GM19395 (cell line): ENCODE data around the gene C19orf38.
"Not testable (repeated sequence)": the region's sequence is repeated elsewhere in the genome, so short reads cannot be mapped to it uniquely, and the experiment has no call there.

Experiments
- ATAC-seq: cut with Tn5 transposase; IDR thresholded peaks from one replicate; pipeline ENCODE4 v1.9.1; 2021; ENCODE audit warnings: mild to moderate bottlenecking, moderate library complexity; ENCODE audit not compliant: unreplicated experiment

Gene C19orf38

DNA sequence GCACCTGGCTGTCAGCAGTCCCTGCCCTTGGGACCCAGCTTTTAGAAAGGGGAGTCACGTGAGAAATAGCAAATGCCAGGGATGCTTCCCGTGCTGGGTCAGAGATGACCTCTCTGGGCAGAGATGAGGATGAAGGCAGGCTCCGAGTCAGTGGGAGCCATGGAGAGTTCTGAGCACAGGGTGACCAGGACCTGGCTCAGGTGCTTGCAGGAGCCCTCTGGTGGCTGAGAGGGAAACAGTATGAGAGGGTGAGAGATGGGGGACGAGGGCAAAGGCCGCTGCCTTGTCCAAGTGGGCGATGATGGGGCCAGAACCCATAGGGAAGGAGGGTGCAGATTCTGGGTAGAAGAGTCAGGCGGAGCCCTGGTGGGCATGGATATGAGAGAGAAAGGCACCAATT, 28.0 kb upstream of the C19orf38 start:
- no peak for ATAC-seq

DNA sequence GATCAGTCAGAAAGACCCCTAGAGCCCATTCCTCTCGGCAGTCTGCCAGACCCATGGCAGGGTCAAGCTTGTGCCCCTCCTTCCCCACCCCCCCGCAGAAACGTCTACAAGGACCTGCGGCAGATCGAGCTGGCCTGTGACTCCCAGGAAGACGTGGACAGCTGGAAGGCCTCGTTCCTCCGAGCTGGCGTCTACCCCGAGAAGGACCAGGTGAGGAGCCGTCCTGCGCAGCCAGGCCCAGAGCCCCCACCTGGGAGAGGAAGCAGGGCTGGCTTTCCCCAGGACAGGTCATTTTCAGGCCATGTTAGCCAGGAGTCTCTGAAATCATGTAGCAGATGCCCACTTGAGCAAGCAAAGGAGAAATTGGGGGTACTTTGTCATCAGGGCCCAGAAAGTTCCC, 24.5 kb upstream of the C19orf38 start:
- ATAC-seq: no peak

DNA sequence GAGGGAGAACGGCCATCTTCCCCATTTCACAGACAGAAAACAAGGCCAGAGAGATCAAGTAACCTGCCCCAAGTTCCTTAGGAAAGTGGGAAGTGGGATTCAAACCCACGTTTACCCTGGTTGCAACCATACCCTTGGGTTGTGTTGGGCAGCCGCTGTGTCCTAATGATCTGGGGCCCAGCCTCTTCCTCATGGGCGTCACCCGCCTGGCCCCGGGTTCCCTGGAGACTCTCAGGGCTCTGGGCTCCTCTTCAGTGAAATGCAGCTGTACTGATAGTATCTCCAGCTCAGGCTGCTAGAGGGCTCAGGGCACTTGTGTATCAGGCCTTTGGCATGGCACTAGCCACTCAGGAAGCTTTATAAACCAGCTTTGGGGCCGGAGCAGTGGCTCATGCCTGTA, 22.0 kb upstream of the C19orf38 start:
- no peak for ATAC-seq

DNA sequence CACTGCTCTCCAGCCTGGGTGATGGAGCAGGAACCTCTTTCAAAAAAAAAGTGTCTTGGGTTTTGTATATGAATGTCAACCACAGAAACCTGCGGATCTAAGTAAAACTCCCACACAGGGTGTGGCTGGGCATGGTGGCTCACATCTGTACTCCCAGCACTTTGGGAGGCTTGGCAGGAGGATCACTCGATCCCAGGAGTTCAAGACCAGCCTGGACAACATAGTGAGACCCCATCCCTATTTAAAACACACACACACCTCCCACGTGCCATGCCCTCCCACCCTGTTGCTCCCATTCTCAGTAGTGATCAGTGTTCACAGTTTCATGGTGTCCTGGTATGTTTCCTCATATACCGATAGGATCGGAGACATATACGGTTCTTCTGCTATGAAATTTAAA, 21.4 kb upstream of the C19orf38 start:
- ATAC-seq: no peak

DNA sequence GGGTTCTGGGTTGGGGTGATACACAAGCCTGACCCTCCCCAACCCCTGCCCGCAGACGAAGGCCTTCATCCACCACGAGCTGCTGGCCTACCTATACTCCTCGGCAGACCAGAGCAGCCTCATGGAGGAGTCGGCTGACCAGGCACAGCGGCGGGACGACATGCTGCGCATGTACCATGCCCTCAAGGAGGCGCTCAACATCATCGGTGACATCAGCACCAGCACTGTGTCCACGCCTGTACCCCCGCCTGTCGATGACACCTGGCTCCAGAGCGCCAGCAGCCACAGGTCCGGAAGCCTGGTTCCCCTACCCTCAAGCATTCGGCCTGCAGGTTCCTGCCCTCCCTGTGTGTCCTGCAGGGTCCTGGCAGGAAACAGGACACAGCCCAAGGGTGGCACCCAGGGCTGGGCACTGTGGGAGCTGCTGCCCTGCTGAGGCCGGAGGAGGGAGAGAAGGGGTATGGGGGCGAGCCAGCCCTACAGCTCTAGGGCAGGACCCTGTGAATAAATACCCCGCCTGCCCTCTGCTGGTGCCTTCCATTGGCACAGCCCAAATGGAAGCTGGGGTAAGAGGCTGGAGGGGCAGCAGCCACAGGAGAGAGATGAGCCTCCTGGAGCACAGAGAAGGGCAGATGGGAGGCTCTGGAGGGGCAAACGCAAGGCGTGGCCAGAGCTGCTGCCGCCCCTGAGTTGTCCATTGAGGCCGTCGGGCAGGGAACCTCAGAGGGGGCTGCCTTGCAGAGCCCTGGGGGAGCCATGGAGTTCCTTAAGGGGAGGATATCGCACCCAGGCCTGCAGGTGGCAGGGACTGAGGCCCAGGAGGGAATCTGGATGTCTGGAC, 19.0 kb upstream of the C19orf38 start:
- ATAC-seq: no peak

GRCh38 chr19:10829967-10830366, 18.2 kb upstream of the C19orf38 start:
- ATAC-seq: no peak

DNA sequence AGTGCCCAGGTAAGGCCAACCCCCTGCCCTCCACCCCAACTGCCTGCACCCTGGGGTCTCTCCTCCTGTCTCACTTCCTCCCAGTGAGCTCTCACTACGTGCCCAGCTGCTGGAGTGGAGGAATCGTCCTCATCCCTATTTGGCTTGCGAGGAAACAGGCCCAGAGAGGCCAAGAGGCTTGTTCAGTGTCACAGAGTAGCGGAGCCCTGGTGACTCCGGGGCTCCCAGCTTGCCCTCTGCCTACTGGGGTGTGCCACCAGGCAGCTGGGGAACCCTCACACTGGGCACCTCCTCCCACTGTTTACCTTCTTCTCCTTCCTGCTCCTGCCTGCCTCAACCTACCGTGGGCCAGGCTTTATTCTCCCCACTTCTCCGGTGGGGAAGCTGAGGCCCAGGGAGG, 17.8 kb upstream of the C19orf38 start:
- no peak for ATAC-seq

DNA sequence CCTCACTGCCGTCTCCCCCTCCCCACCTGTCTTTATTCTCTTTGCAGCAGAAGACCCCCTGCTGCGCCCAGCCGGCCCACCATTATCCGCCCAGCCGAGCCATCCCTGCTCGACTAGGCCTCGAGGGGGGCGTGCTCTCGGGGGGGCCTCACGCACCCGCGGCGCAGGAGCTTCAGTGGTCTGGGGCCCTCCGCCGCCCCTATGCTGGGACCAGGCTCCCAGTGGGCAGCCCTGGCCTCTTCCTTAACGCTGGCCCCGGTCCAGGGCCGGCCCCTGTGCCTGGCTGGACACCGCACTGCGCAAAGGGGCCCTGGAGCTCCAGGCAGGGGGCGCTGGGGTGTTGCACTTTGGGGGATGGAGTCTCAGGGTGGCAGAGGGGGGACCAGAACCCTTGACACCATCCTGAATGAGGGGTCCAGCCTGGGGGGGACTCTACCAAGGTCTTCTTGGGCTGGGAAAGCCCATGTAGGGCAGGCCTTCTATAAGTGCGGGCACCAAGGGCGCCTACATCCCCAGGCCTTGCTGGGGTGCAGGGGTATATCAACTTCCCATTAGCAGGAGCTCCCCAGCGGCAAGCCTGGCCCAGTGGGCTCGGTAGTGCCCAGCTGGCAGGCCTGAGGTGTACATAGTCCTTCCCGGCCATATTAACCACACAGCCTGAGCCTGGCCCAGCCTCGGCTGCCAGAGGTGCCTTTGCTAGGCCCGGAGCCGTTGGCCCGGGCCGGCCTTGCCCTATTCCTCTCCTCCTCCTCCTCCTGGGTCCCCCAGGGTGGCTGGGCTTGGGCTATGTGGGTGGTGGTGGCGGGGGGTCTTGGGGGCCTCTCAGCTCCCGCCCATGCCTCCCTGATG, 17.1 kb upstream of the C19orf38 start:
- no peak for ATAC-seq

- no peak for ATAC-seq
Observed at GRCh38 chr19:10831987-10832938, 16.0 kb upstream of the C19orf38 start.

DNA sequence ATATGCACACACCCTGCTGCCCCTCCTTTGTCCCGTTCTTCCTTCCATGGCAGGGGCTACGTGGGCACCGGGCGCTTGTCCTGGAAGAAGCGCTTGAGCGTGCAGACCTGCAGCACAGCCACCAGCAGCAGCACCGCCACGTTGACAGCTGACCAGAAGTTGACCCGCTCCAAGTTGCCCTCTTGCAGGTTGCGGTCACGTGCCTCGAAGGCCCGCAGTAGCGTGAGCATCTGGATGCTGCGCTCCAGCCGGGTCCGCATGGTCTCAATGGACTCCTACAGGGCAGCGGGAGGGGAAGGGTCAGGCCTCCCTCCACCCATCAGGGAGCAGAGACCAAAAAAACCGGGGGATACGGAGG, 15.3 kb upstream of the C19orf38 start:
- no peak for ATAC-seq

DNA sequence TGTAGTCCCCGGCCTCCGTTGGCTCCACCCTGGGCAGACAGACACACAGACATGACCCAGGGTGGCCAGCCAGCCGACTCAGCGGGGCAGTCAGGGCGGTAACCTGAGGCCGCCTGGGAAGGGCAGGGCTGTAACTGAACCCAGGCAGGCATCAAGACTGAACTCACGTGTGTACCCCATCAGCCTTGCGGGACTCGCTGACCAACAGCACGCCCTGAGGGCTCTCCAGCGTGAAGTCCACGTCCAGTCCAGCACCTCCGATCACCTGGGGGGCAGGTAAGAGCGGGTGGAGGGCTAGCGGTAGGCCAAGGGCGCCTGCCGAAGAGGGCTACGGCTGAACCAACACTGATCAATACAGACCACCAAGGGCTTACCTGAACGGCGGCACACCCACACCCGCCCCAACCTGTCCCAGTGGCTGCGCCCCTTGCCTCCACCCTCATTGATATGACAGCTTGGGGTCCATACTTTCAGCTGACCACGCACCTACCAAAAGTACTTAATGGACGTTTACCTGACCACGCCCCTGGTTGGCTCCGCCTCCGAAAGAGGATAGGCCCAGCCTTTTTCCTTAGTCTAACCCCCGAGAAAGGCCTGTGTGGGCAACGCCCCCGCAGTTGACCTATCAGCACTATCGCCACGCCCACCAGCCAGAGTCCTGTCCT, 13.0 kb upstream of the C19orf38 start:
- ATAC-seq: no peak

GRCh38 chr19:10835754-10836478, 12.3 kb upstream of the C19orf38 start, which contains the start of gene TMED1:
TSS of gene TMED1 (minus strand) at chr19:10836212. CDS start at chr19:10836191, 21 bp downstream.
- ATAC-seq: peak; percentile 78

GRCh38 chr19:10836479-10837330, 11.5 kb upstream of the C19orf38 start:
- no peak for ATAC-seq

- not testable (repeated sequence) for ATAC-seq
Observed at GRCh38 chr19:10837649-10838048, 10.6 kb upstream of the C19orf38 start.

GRCh38 chr19:10838377-10838776, 9.8 kb upstream of the C19orf38 start:
- no peak for ATAC-seq

- ATAC-seq: no peak
Observed at GRCh38 chr19:10839114-10840050, 8.8 kb upstream of the C19orf38 start.

DNA sequence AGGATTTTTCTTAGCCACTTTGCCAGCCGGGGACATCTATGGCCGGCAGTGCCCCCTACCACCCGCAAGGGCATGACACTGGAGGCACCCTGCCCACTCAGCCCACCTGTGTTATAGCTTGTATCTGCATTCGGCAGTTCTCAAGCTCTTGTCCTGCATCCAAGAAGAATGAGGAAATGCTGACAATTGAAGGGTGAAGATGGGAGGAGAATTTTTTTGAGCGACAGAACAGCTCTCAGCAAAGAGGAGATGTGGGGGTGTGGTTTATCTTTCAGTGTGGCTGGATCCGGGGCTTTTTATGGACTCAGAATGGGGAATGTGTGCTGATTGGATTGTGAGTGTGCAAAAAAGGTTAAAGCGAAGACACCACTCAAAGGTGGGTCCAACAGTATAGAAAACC, 5.4 kb upstream of the C19orf38 start:
- ATAC-seq: no peak
